GM18508 (cell line): ENCODE results near the gene HIBCH.
A peak's percentile ranks its signal among the peaks of the same experiment; 100 is the strongest.

Experiments
- ATAC-seq: cut with Tn5 transposase; IDR thresholded peaks from one replicate; pipeline ENCODE4 v1.9.1; 2021; ENCODE audit warnings: moderate number of reproducible peaks; ENCODE audit not compliant: insufficient read depth, unreplicated experiment

HIBCH gene

GRCh38 chr2:190202018-190202417, 117.6 kb downstream of the HIBCH start:
- no peak for ATAC-seq

GRCh38 chr2:190200603-190201002, 119.0 kb downstream of the HIBCH start:
- ATAC-seq, result no peak

- ATAC-seq, result no peak
Observed at GRCh38 chr2:190199530-190199929, 120.1 kb downstream of the HIBCH start.

- no peak for ATAC-seq
Observed at GRCh38 chr2:190199109-190199508, 120.5 kb downstream of the HIBCH start.

GRCh38 chr2:190197143-190197720, 122.4 kb downstream of the HIBCH start:
- no peak for ATAC-seq

GRCh38 chr2:190190507-190191162, 129.0 kb downstream of the HIBCH start:
- ATAC-seq, result no peak

- ATAC-seq, result no peak
Observed at GRCh38 chr2:190188289-190188688, 131.3 kb downstream of the HIBCH start.

GRCh38 chr2:190186238-190186637, 133.4 kb downstream of the HIBCH start:
- ATAC-seq, result no peak

GRCh38 chr2:190185380-190185779, 134.2 kb downstream of the HIBCH start:
- no peak for ATAC-seq

- no peak for ATAC-seq
Observed at GRCh38 chr2:190184460-190184859, 135.2 kb downstream of the HIBCH start.

- ATAC-seq, result no peak
Observed at GRCh38 chr2:190183539-190183938, 136.1 kb downstream of the HIBCH start.

GRCh38 chr2:190182071-190182524, 137.5 kb downstream of the HIBCH start:
- no peak for ATAC-seq

- no peak for ATAC-seq
Observed at GRCh38 chr2:190181123-190181669, 138.4 kb downstream of the HIBCH start.

- peak; percentile 55 for ATAC-seq
Observed at GRCh38 chr2:190180313-190181122, 139.1 kb downstream of the HIBCH start.

GRCh38 chr2:190179754-190180312, 139.8 kb downstream of the HIBCH start:
- peak; percentile 16 for ATAC-seq

GRCh38 chr2:190178066-190178722, 141.4 kb downstream of the HIBCH start:
- no peak for ATAC-seq

GRCh38 chr2:190177249-190178040, 142.2 kb downstream of the HIBCH start:
- ATAC-seq, result no peak

GRCh38 chr2:190173392-190173791, 146.2 kb downstream of the HIBCH start:
- no peak for ATAC-seq

GRCh38 chr2:190170673-190171072, 149.0 kb downstream of the HIBCH start:
- ATAC-seq, result no peak
